Ovary (tissue), 3 donors: ENCODE data around the gene PDZRN3.

Experiments used
- CTCF ChIP-seq, 3 donors: fragments of 450-650 bp in 2 of 3; fragments of 200-600 bp in 1 of 3; IDR thresholded peaks; one replicate each; pipeline versions ENCODE4 v1.5.1 to v1.8.0; 2016 to 2022; ENCODE audit warnings: antibody characterized with exemption in 3 of 3, mild to moderate bottlenecking in 1 of 3
- EP300 ChIP-seq: sonication (generic); formaldehyde crosslinking; IDR thresholded peaks from one replicate; pipeline ENCODE4 v1.6.1; 2017; ENCODE audit warnings: antibody characterized with exemption
- POLR2A ChIP-seq: fragments of 450-650 bp; IDR thresholded peaks from one replicate; pipeline ENCODE4 v1.6.1; 2017; ENCODE audit warnings: antibody characterized with exemption, mild to moderate bottlenecking, moderate library complexity
- donor health status: DM: no; HTN: no; CAD: no.

GRCh38 chr3:73575953-73576352 is 48.8 kb downstream of the PDZRN3 start:
- no peak for TF ChIP-seq EP300
- no peak for TF ChIP-seq CTCF (IDR thresholded peaks at IDR 0.05)
- no peak for TF ChIP-seq POLR2A
